GM19240 (cell line): ENCODE measurements around the gene FZD2.

Experiments
- DNase-seq: peaks from one replicate; pipeline ENCODE4 v3.0.0; 2011; ENCODE audit warnings: low spot score; ENCODE audit not compliant: insufficient read length

Gene FZD2

GRCh38 chr17:44606658-44607057 lies 49.4 kb downstream of the FZD2 start:
- no peak for DNase-seq

DNA sequence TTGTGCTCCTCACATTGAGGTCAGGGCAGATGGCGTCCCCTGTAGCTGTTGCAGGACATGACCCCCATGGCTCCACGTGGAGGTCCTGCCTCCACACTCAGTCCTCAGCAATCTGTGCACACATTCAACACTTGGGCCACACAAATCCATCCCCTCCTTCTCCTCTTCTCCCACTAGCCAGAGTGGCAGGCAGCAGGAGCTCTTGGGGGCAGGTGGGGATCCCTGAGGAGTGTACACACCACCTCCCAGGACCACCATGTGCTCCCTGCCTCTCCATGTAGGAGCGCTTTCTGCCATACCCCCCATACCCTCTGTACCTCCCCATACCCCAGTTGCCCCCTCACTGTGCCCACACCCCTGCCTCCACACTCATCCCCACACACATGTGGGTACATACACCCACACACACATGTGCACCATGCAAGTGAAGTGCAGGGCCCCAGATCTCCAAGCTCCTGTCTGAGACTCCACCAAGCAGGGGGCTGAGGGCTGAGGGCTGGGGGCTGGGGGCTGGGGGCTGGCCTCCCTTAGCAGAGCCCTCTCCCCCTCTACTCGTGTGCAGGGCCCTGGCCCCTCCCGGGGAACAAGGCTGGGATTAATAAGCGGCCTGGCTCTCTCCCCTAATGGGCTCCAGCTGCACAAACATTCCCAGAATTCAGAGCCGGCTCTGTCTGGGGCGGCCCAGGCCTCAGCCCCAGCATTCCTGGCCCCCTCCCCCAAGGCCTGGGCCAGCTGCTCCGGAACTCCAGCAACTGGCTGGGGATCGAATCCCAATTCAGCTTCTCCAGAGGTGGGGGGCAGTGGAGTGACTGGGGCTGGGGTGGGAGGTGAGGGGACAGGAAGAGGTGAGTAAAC lies 50.8 kb downstream of the FZD2 start:
- no peak for DNase-seq

DNA sequence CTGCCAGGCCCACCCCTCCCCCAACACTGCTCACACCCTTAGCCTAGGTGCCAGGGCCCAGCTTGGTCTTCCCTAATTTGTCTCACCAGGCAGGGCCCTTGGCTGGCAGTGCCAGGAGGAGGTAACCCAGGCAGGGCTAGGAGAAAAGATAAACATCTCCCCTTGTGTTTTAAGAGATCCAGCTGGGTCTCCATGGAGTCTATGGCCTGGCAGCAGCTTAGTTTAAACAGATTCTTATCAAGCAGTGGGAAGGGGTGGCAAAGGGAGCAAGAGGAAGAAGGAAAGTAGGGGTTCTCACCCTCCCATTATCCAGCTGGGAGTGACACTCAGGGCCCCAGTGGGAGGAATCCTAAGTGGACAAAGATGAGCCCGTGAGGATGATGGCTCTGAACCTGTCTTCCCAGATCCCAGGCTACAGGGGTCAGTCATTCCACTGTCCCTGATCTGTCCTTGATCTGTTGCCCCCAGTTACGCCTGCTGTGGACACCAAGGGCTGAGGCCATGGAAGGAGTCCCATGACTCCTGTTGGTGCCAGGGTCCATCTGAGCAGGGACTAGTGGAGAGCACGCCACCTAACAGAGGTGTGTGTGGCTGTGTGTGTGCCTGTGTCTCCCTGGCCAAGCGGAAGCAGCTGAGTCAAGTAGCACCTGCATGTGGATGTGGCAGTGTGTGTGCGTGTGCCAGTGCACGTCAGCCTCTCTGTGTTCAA lies 51.6 kb downstream of the FZD2 start:
- DNase-seq = no peak

GRCh38 chr17:44610331-44610730 lies 53.0 kb downstream of the FZD2 start:
- no peak for DNase-seq
